ENCODE measurements around the gene SPECC1.

GRCh38 chr17:20145567-20145966 lies 136.4 kb downstream of the SPECC1 start:
- TF ChIP-seq GABPA (IDR thresholded peaks at IDR 0.05; ENCODE audit: low read depth, low read length) (no peak), GABPA (CRISPR knock-in tag; IDR thresholded peaks at IDR 0.05; ENCODE audit: low read depth) (no peak), ZFX (CRISPR knock-in tag; IDR thresholded peaks at IDR 0.05; ENCODE audit: low read depth) (no peak), ZNF331 (CRISPR knock-in tag; IDR thresholded peaks at IDR 0.05) (no peak), SP1 (IDR thresholded peaks at IDR 0.05) (no peak), SP1 (CRISPR knock-in tag; IDR thresholded peaks at IDR 0.05) (no peak), GTF2F1 (IDR thresholded peaks at IDR 0.05; ENCODE audit: low read length) (no peak), EHMT2 (IDR thresholded peaks at IDR 0.05; ENCODE audit: borderline replicate concordance, low read depth, low read length) (no peak), ZNF224 (CRISPR knock-in tag; IDR thresholded peaks at IDR 0.05) (no peak)
- TF ChIP-seq, protein P1, sequence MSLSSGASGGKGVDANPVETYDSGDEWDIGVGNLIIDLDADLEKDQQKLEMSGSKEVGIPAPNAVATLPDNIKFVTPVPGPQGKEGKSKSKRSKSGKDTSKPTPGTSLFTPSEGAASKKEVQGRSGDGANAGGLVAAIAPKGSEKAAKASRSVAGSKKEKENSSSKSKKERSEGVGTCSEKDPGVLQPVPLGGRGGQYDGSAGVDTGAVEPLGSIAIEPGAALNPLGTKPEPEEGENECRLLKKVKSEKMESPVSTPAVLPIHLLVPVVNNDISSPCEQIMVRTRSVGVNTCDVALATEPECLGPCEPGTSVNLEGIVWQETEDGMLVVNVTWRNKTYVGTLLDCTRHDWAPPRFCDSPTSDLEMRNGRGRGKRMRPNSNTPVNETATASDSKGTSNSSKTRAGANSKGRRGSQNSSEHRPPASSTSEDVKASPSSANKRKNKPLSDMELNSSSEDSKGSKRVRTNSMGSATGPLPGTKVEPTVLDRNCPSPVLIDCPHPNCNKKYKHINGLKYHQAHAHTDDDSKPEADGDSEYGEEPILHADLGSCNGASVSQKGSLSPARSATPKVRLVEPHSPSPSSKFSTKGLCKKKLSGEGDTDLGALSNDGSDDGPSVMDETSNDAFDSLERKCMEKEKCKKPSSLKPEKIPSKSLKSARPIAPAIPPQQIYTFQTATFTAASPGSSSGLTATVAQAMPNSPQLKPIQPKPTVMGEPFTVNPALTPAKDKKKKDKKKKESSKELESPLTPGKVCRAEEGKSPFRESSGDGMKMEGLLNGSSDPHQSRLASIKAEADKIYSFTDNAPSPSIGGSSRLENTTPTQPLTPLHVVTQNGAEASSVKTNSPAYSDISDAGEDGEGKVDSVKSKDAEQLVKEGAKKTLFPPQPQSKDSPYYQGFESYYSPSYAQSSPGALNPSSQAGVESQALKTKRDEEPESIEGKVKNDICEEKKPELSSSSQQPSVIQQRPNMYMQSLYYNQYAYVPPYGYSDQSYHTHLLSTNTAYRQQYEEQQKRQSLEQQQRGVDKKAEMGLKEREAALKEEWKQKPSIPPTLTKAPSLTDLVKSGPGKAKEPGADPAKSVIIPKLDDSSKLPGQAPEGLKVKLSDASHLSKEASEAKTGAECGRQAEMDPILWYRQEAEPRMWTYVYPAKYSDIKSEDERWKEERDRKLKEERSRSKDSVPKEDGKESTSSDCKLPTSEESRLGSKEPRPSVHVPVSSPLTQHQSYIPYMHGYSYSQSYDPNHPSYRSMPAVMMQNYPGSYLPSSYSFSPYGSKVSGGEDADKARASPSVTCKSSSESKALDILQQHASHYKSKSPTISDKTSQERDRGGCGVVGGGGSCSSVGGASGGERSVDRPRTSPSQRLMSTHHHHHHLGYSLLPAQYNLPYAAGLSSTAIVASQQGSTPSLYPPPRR (CRISPR knock-in tag; IDR thresholded peaks at IDR 0.05; ENCODE audit: borderline replicate concordance): no peak
